Umbilical cord (tissue), 2 donors: ENCODE data around the gene HBQ1. TPM values are rescaled to one million over a fixed set of nuclear protein-coding genes. Genes with fewer than 3 reads are reported as not detected.
"Not testable (repeated sequence)": the region's sequence is repeated elsewhere in the genome, so short reads cannot be mapped to it uniquely, and the experiment has no call there.

ENCODE experiments used
- DNase-seq: peaks from one replicate; pipeline ENCODE4 v3.0.0-alpha.2; 2015; ENCODE audit warnings: low spot score
- total RNA-seq: library from RNA; depleted of rRNA; stranded (reverse); fragments of >200 nt; gene quantifications from one replicate; pipeline ENCODE4 v1.2.3, GENCODE V29; 2014; ENCODE audit warnings: low replicate concordance; ENCODE audit not compliant: insufficient read depth

The HBQ1 gene
- total RNA-seq, 1 donor from 2014 or later = not detected

- not testable (repeated sequence) for DNase-seq
Observed at GRCh38 chr16:176006-176405, 4.3 kb upstream of the HBQ1 start.

- DNase-seq = not testable (repeated sequence)
Observed at GRCh38 chr16:176477-177382, 3.5 kb upstream of the HBQ1 start, which contains the start of gene HBA1. Gene HBA1, plus strand, starts transcription at chr16:176680. Its CDS starts 37 bp downstream, at chr16:176717.

- DNase-seq = peak; percentile 35
Observed at GRCh38 chr16:177394-177822, 2.9 kb upstream of the HBQ1 start.

- DNase-seq = no peak
Observed at GRCh38 chr16:177981-178667, 2.1 kb upstream of the HBQ1 start.

GRCh38 chr16:178668-179015, 1.6 kb upstream of the HBQ1 start:
- no peak for DNase-seq

- DNase-seq = no peak
Observed at GRCh38 chr16:179211-180092, 807 bp upstream of the HBQ1 start.

GRCh38 chr16:180681-181564, 664 bp downstream of the HBQ1 start:
- DNase-seq = peak; percentile 35

GRCh38 chr16:181565-182021, 1.3 kb downstream of the HBQ1 start:
- no peak for DNase-seq

GRCh38 chr16:183005-183404, 2.7 kb downstream of the HBQ1 start:
- no peak for DNase-seq

- DNase-seq = no peak
Observed at GRCh38 chr16:185213-185612, 5.0 kb downstream of the HBQ1 start.

- DNase-seq = no peak
Observed at GRCh38 chr16:185691-186090, 5.4 kb downstream of the HBQ1 start.

GRCh38 chr16:187330-187729, 7.1 kb downstream of the HBQ1 start:
- no peak for DNase-seq

- DNase-seq = no peak
Observed at GRCh38 chr16:188674-189073, 8.4 kb downstream of the HBQ1 start.

- DNase-seq = no peak
Observed at GRCh38 chr16:189604-190186, 9.4 kb downstream of the HBQ1 start.

- DNase-seq = no peak
Observed at GRCh38 chr16:191831-192230, 11.6 kb downstream of the HBQ1 start.

- no peak for DNase-seq
Observed at GRCh38 chr16:192686-193085, 12.4 kb downstream of the HBQ1 start.

GRCh38 chr16:193441-193840, 13.2 kb downstream of the HBQ1 start:
- no peak for DNase-seq

GRCh38 chr16:194516-194915, 14.3 kb downstream of the HBQ1 start:
- DNase-seq = no peak

GRCh38 chr16:200388-200787, 20.1 kb downstream of the HBQ1 start:
- peak; percentile 31 for DNase-seq

GRCh38 chr16:203246-203645, 23.0 kb downstream of the HBQ1 start:
- DNase-seq = no peak
